ENCODE results near the gene MALRD1.

MALRD1 gene

DNA sequence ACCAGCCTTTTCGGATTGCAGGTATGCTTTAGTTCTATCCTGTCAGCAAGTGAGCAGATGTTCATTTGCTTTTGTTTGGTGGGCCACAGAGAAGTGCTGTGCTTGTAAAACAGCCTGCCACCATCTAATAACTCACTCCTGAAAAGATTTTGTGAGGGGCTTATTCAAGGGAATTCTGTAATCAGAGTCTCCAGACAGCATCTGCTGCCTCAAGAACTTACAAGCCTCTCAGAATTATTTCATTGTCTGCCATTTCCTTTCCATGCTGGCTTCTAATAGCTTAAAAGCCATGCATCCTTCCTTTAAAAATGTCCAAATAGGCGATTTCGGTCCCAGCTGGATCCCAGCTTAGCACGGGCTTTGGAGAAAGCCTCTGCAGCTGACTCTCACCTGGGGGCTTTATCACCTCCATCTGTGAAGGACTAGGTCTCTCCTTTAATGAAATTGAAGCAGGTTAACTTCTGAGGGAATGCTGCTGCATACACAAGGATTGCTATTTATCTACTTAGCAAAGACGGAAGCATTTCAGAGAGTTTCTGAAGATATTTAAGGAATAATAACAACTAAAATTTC lies 48.0 kb downstream of the MALRD1 start:
- Histone ChIP-seq H3K27me3 (ENCODE audit: control insufficient read depth in 1 of 2, insufficient read depth in 2 of 2, low read length in 2 of 2) (no peaks in the 10 kb centered on the region), H3K9me3 (ENCODE audit: control insufficient read depth in 1 of 2, low read length in 2 of 2) (no peaks in the 10 kb centered on the region), H3K9ac (ENCODE audit: low read depth in 1 of 2, low read length in 2 of 2) (no peak overlapping the region), H3K4me1 (ENCODE audit: control insufficient read depth in 1 of 2, insufficient read depth in 2 of 2, low read length in 2 of 2) (no peaks in the 10 kb centered on the region), H3K36me3 (ENCODE audit: control insufficient read depth in 1 of 2, insufficient read depth in 2 of 2, low read length in 2 of 2) (peaks cover 0 to 22% of the 10 kb centered on the region in 2 donors), H3K4me3 (ENCODE audit: low read depth in 1 of 2, low read length in 2 of 2) (no peak overlapping the region), H3K27ac (ENCODE audit: low read depth, low read length) (no peak overlapping the region)

DNA sequence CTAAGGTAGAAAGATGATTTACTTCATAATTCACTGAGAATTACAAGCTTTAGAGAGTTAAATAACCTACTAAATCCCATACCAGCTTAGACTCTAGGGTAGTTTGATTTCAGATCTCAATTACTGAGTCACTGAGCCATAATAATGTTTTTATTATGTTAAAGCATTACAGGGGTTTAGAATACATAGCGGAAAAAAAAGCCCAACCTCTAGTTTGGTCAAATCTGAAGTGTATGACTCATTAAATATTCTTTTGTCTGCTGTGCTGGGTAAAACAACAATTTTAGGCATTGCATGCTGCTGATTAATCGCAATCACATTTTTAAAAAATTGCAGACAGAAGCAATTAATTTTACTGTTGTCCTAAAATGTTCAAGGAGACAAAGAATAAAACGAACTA lies 48.5 kb downstream of the MALRD1 start:
- Histone ChIP-seq H3K27ac (ENCODE audit: low read depth, low read length) (no peak overlapping the region), H3K9me3 (ENCODE audit: control insufficient read depth in 1 of 2, low read length in 2 of 2) (no peaks in the 10 kb centered on the region), H3K4me1 (ENCODE audit: control insufficient read depth in 1 of 2, insufficient read depth in 2 of 2, low read length in 2 of 2) (no peaks in the 10 kb centered on the region)

DNA sequence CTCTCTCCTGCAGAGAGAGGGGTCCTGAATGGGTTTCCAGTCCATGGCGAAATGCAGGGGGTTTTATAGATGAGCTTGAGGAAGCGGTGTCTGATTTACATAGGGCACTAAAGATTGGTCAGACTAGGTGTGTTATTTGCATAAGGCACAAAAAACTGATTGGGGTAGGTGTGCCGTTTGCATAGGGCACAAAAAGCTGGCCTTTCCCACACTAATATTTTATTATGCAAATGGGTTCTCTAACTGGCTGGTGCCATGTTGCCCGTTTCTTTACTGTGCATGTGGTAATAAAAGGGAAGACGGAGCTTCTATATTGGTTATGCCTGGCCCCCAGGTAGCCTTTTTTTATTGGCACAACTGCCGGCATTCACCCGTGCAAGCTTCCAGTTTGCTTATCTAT lies 50.2 kb downstream of the MALRD1 start:
- no peaks in the 10 kb centered on the region for H3K27me3 ChIP-seq (ENCODE audit: control insufficient read depth in 1 of 2, insufficient read depth in 2 of 2, low read length in 2 of 2)
- H3K36me3 ChIP-seq (ENCODE audit: control insufficient read depth in 1 of 2, insufficient read depth in 2 of 2, low read length in 2 of 2): peaks cover 3 to 27% of the 10 kb centered on the region in 2 donors
- H3K9ac ChIP-seq (ENCODE audit: low read depth in 1 of 2, low read length in 2 of 2): no peak overlapping the region
- H3K27ac ChIP-seq (ENCODE audit: low read depth, low read length): no peak overlapping the region
- no peaks in the 10 kb centered on the region for H3K9me3 ChIP-seq (ENCODE audit: control insufficient read depth in 1 of 2, low read length in 2 of 2)
- H3K4me1 ChIP-seq (ENCODE audit: control insufficient read depth in 1 of 2, insufficient read depth in 2 of 2, low read length in 2 of 2): no peaks in the 10 kb centered on the region
- H3K4me3 ChIP-seq (ENCODE audit: low read depth in 1 of 2, low read length in 2 of 2): no peak overlapping the region

More for the DNA sequence above, 48.5 kb downstream of the MALRD1 start:
- Histone ChIP-seq H3K4me3 (ENCODE audit: low read depth in 1 of 2, low read length in 2 of 2) (no peak overlapping the region), H3K27me3 (ENCODE audit: control insufficient read depth in 1 of 2, insufficient read depth in 2 of 2, low read length in 2 of 2) (no peaks in the 10 kb centered on the region), H3K36me3 (ENCODE audit: control insufficient read depth in 1 of 2, insufficient read depth in 2 of 2, low read length in 2 of 2) (peaks cover 0 to 22% of the 10 kb centered on the region in 2 donors), H3K9ac (ENCODE audit: low read depth in 1 of 2, low read length in 2 of 2) (no peak overlapping the region)

DNA sequence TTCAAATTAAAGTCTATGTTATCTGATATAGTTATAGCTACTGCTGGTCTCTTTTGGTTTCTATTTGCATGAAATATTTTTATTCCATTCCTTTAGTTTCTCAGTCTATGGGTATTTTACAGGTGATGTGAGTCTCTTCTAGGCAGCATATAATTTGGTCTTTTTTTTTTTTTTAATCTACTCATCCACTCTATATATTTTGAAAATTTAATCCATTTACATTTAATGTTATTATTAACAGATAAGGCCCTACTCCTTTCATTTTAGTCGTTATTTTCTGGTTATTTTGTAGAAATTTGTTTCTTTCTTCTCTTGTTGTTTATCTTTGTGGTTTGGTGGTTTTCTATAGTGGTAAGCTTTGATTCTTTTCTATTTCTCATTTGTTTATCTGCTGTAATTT lies 58.8 kb downstream of the MALRD1 start:
- no peak overlapping the region for H3K27ac ChIP-seq (ENCODE audit: low read depth, low read length)
- H3K27me3 ChIP-seq (ENCODE audit: control insufficient read depth in 1 of 2, insufficient read depth in 2 of 2, low read length in 2 of 2): no peaks in the 10 kb centered on the region
- H3K4me3 ChIP-seq (ENCODE audit: low read depth in 1 of 2, low read length in 2 of 2): no peak overlapping the region
- H3K9me3 ChIP-seq (ENCODE audit: control insufficient read depth in 1 of 2, low read length in 2 of 2): peaks cover 0 to 10% of the 10 kb centered on the region in 2 donors
- H3K4me1 ChIP-seq (ENCODE audit: control insufficient read depth in 1 of 2, insufficient read depth in 2 of 2, low read length in 2 of 2): no peaks in the 10 kb centered on the region
- H3K36me3 ChIP-seq (ENCODE audit: control insufficient read depth in 1 of 2, insufficient read depth in 2 of 2, low read length in 2 of 2): peaks cover 8 to 22% of the 10 kb centered on the region in 2 donors
- H3K9ac ChIP-seq (ENCODE audit: low read depth in 1 of 2, low read length in 2 of 2): no peak overlapping the region

DNA sequence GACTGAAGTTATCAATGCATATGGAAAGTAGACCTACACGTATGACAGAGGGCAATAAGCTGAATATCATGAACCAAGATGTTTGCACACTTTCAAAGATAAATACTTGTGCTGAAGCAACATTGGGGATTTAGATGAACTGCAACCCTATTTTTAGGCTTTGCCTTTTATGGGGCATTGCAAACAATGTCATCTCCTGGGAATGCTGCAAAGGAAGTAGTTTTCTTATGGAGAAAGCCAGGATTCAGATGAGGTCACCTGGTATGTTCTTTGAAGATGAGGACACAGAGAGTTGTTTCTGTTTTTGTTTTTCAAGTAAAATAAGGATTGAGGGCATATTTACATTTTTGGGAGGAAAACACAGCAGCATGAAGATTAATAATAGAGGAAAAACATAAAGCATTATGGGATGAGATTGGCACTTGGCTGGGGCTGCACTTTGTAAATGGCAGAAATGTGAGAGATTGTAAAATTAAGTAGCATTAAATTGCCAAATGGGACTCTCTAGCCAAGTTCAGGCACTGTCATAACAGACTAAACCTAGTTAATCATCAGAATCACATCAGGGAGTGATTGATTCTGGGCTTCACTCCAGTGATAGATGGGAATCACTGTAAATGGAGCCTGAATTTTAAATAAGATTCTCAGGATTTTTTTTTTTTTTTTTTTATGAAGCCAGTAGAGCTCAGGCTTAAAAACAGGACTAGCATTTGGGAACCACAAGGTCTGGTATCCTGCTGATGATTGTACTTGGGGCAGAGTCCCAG lies 63.1 kb downstream of the MALRD1 start:
- Histone ChIP-seq H3K9ac (ENCODE audit: low read depth in 1 of 2, low read length in 2 of 2) (no peak overlapping the region), H3K4me3 (ENCODE audit: low read depth in 1 of 2, low read length in 2 of 2) (no peak overlapping the region), H3K4me1 (ENCODE audit: control insufficient read depth in 1 of 2, insufficient read depth in 2 of 2, low read length in 2 of 2) (no peaks in the 10 kb centered on the region), H3K27ac (ENCODE audit: low read depth, low read length) (no peak overlapping the region), H3K9me3 (ENCODE audit: control insufficient read depth in 1 of 2, low read length in 2 of 2) (peaks cover 0 to 4% of the 10 kb centered on the region in 2 donors), H3K36me3 (ENCODE audit: control insufficient read depth in 1 of 2, insufficient read depth in 2 of 2, low read length in 2 of 2) (peaks cover 7 to 13% of the 10 kb centered on the region in 2 donors), H3K27me3 (ENCODE audit: control insufficient read depth in 1 of 2, insufficient read depth in 2 of 2, low read length in 2 of 2) (no peaks in the 10 kb centered on the region)

DNA sequence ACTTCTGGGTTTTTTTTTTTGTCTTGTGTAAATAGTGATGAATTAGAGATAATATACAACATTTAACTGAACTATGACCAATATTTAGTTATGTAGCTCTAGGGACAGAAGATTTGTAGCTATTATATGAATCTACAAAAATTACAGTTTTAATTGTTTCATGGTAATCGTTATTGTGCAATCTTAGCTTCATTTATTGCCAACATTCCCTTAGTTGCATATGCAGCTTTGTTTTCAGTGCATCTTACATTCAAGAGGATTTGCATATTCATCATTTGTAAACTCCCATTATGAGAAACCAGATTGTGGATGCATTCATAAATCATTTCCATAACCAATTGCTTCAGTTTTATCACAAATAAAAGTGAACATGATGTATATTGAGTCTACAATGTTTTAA lies 68.8 kb downstream of the MALRD1 start:
- Histone ChIP-seq H3K9ac (ENCODE audit: low read depth in 1 of 2, low read length in 2 of 2) (no peak overlapping the region), H3K27me3 (ENCODE audit: control insufficient read depth in 1 of 2, insufficient read depth in 2 of 2, low read length in 2 of 2) (no peaks in the 10 kb centered on the region), H3K9me3 (ENCODE audit: control insufficient read depth in 1 of 2, low read length in 2 of 2) (no peaks in the 10 kb centered on the region), H3K4me1 (ENCODE audit: control insufficient read depth in 1 of 2, insufficient read depth in 2 of 2, low read length in 2 of 2) (no peaks in the 10 kb centered on the region), H3K27ac (ENCODE audit: low read depth, low read length) (no peak overlapping the region), H3K36me3 (ENCODE audit: control insufficient read depth in 1 of 2, insufficient read depth in 2 of 2, low read length in 2 of 2) (peaks cover 0 to 1% of the 10 kb centered on the region in 2 donors), H3K4me3 (ENCODE audit: low read depth in 1 of 2, low read length in 2 of 2) (no peak overlapping the region)

DNA sequence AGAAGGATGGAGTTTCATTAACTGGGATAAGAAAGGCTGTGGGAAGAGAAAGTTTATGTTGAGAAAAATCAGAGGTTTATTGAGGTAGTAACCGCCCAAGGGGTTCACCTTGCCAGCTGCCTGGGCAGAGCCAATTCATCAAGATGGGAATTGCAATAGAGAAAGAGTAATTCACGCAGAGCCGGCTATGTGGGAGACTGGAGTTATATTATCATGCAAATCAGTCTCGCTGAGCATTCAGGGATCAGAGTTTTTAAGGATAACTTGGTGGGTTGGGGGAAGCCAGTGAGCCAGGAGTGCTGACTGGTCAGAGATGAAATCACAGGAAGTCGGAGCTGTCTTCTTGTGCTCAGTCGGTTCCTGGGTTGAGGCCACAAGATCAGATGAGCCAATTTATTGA lies 70.6 kb downstream of the MALRD1 start:
- Histone ChIP-seq H3K27me3 (ENCODE audit: control insufficient read depth in 1 of 2, insufficient read depth in 2 of 2, low read length in 2 of 2) (no peaks in the 10 kb centered on the region), H3K9ac (ENCODE audit: low read depth in 1 of 2, low read length in 2 of 2) (no peak overlapping the region), H3K4me3 (ENCODE audit: low read depth in 1 of 2, low read length in 2 of 2) (no peak overlapping the region), H3K36me3 (ENCODE audit: control insufficient read depth in 1 of 2, insufficient read depth in 2 of 2, low read length in 2 of 2) (peaks cover 0 to 5% of the 10 kb centered on the region in 2 donors), H3K27ac (ENCODE audit: low read depth, low read length) (no peak overlapping the region), H3K4me1 (ENCODE audit: control insufficient read depth in 1 of 2, insufficient read depth in 2 of 2, low read length in 2 of 2) (no peaks in the 10 kb centered on the region), H3K9me3 (ENCODE audit: control insufficient read depth in 1 of 2, low read length in 2 of 2) (no peaks in the 10 kb centered on the region)

DNA sequence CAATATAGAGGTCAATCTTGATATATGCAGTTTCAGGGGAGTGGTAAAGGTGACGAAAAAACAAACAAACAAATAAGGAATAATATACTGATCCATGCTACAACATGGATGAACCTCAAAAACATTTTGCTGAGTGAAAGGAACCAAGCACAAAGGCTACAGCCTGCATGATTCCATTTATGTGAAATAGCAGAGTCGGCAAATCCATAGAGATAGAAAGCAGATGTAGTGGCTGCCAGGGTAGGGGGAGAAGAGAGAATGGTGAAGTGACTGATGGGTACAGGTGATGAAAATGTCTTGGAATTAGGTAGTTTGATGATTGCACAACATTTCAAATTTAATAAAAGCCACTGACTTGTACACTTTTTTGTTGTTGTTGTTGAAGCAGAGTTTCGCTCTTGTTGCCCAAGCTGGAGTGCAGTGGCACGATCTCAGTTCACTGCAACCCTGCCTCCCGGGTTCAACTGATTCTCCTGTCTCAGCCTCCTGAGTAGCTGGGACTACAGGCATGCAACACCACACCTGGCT lies 71.8 kb downstream of the MALRD1 start:
- no peaks in the 10 kb centered on the region for H3K4me1 ChIP-seq (ENCODE audit: control insufficient read depth in 1 of 2, insufficient read depth in 2 of 2, low read length in 2 of 2)
- no peak overlapping the region for H3K9ac ChIP-seq (ENCODE audit: low read depth in 1 of 2, low read length in 2 of 2)
- no peaks in the 10 kb centered on the region for H3K9me3 ChIP-seq (ENCODE audit: control insufficient read depth in 1 of 2, low read length in 2 of 2)
- no peaks in the 10 kb centered on the region for H3K27me3 ChIP-seq (ENCODE audit: control insufficient read depth in 1 of 2, insufficient read depth in 2 of 2, low read length in 2 of 2)
- H3K27ac ChIP-seq (ENCODE audit: low read depth, low read length): no peak overlapping the region
- no peak overlapping the region for H3K4me3 ChIP-seq (ENCODE audit: low read depth in 1 of 2, low read length in 2 of 2)
- peaks cover 0 to 6% of the 10 kb centered on the region in 2 donors for H3K36me3 ChIP-seq (ENCODE audit: control insufficient read depth in 1 of 2, insufficient read depth in 2 of 2, low read length in 2 of 2)

DNA sequence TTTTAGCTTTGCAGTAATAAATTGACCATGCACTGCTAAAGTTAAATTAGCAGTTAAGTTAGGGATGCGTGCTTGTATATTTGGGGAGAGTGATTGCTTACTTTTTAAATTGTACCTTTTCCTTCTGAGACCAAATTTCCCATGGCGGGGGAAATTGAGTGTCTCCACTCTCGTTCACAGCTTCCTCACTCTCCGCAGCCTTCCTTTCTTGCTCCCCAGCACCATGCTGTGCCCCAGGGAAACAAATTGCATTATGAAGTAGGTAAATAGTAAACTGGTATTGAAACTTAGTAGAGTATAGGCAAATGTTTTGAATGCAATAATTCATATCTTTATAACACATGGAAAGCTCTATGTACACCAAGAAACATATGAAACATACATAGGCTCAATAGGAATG lies 85.4 kb downstream of the MALRD1 start:
- no peaks in the 10 kb centered on the region for H3K4me1 ChIP-seq (ENCODE audit: control insufficient read depth in 1 of 2, insufficient read depth in 2 of 2, low read length in 2 of 2)
- peaks cover 22 to 29% of the 10 kb centered on the region in 2 donors for H3K36me3 ChIP-seq (ENCODE audit: control insufficient read depth in 1 of 2, insufficient read depth in 2 of 2, low read length in 2 of 2)
- no peaks in the 10 kb centered on the region for H3K27me3 ChIP-seq (ENCODE audit: control insufficient read depth in 1 of 2, insufficient read depth in 2 of 2, low read length in 2 of 2)
- no peak overlapping the region for H3K27ac ChIP-seq (ENCODE audit: low read depth, low read length)
- no peak overlapping the region for H3K9ac ChIP-seq (ENCODE audit: low read depth in 1 of 2, low read length in 2 of 2)
- H3K9me3 ChIP-seq (ENCODE audit: control insufficient read depth in 1 of 2, low read length in 2 of 2): no peaks in the 10 kb centered on the region
- no peak overlapping the region for H3K4me3 ChIP-seq (ENCODE audit: low read depth in 1 of 2, low read length in 2 of 2)

DNA sequence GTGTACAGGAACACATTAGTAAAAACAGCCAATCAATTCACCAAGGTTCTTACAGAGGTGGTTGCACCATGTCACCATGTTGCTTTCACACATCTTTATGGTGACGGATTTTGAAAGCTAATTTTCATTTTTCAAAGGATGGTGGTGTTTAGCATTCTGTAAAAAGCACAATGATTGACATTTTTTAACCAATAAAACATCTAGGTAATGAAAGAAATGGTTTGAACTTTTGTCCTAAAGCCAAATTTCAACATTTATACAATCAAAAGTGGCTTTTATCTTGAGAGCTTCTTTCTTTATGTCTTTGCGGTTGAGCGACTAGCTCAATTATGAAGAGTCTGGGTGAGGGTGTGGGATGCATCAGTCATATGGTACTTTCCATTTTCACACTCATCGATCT lies 94.4 kb downstream of the MALRD1 start:
- H3K27ac ChIP-seq (ENCODE audit: low read depth, low read length): no peak overlapping the region
- no peaks in the 10 kb centered on the region for H3K4me1 ChIP-seq (ENCODE audit: control insufficient read depth in 1 of 2, insufficient read depth in 2 of 2, low read length in 2 of 2)
- no peak overlapping the region for H3K9ac ChIP-seq (ENCODE audit: low read depth in 1 of 2, low read length in 2 of 2)
- H3K9me3 ChIP-seq (ENCODE audit: control insufficient read depth in 1 of 2, low read length in 2 of 2): no peaks in the 10 kb centered on the region
- H3K4me3 ChIP-seq (ENCODE audit: low read depth in 1 of 2, low read length in 2 of 2): no peak overlapping the region
- H3K27me3 ChIP-seq (ENCODE audit: control insufficient read depth in 1 of 2, insufficient read depth in 2 of 2, low read length in 2 of 2): no peaks in the 10 kb centered on the region
- peaks cover 4 to 33% of the 10 kb centered on the region in 2 donors for H3K36me3 ChIP-seq (ENCODE audit: control insufficient read depth in 1 of 2, insufficient read depth in 2 of 2, low read length in 2 of 2)
